K562 (cell line): ENCODE measurements around the gene SFT2D2. TPM values are rescaled to one million over a fixed set of nuclear protein-coding genes. Genes with fewer than 3 reads are reported as not detected.

Experiments used
- ARID4B ChIP-seq: sonication (generic); formaldehyde crosslinking; IDR thresholded peaks from 2 replicates; pipeline ENCODE4 v1.8.0; 2022; ENCODE audit warnings: mild to moderate bottlenecking, missing genetic modification reagents
- BMI1 ChIP-seq: fragments of 150-350 bp; IDR thresholded peaks from 2 replicates; pipeline ENCODE4 v1.6.1; 2014; ENCODE audit warnings: low read length
- CBFB ChIP-seq: sonication (generic); formaldehyde crosslinking; IDR thresholded peaks from 2 replicates; pipeline ENCODE4 v1.4.0; 2020; ENCODE audit warnings: mild to moderate bottlenecking, missing genetic modification reagents
- CREBBP ChIP-seq: IDR thresholded peaks from one replicate; pipeline ENCODE4 v1.6.1; 2012; ENCODE audit warnings: low read depth, mild to moderate bottlenecking, control low read depth, inconsistent platforms, low read length
- GTF2A2 ChIP-seq: IDR thresholded peaks from 2 replicates; pipeline ENCODE4 v1.6.1; 2016; ENCODE audit warnings: mild to moderate bottlenecking, missing genetic modification characterization, missing compliant biosample characterization
- KLF10 ChIP-seq: fragments of 250-450 bp; sonication (Bioruptor Pico); IDR thresholded peaks from 2 replicates; pipeline ENCODE4 v1.6.1; 2021; ENCODE audit warnings: matching md5 sums
- KLF13 ChIP-seq: fragments of 450-650 bp; IDR thresholded peaks from 2 replicates; pipeline ENCODE4 v1.6.1; 2016; ENCODE audit warnings: missing genetic modification characterization, low read depth, mild to moderate bottlenecking, missing compliant biosample characterization, moderate library complexity, borderline replicate concordance
- LARP7 ChIP-seq: fragments of 450-650 bp; IDR thresholded peaks from 2 replicates; pipeline ENCODE4 v1.6.1; 2016
- MAFF ChIP-seq: IDR thresholded peaks from 2 replicates; pipeline ENCODE4 v1.6.1; 2012; ENCODE audit warnings: low read length, improper control_type of control experiment
- NCOA6 ChIP-seq: fragments of 450-650 bp; IDR thresholded peaks from 2 replicates; pipeline ENCODE4 v1.6.1; 2017; ENCODE audit warnings: mild to moderate bottlenecking
- POLR2A ChIP-seq: fragments of 450-650 bp; conservative IDR thresholded peaks from 2 replicates; pipeline ENCODE4 v1.6.1; 2016
- PTTG1 ChIP-seq: fragments of 450-650 bp; IDR thresholded peaks from 2 replicates; pipeline ENCODE4 v1.6.1; 2016; ENCODE audit warnings: low read depth, mild to moderate bottlenecking, missing genetic modification characterization, missing compliant biosample characterization
- RBFOX2 ChIP-seq: fragments of 200-400 bp; formaldehyde crosslinking; IDR thresholded peaks from 2 replicates; pipeline ENCODE4 v1.6.1; 2017; ENCODE audit warnings: low read depth, mild to moderate bottlenecking, low read length, moderate library complexity
- SREBF1 ChIP-seq: fragments of 150-350 bp; IDR thresholded peaks from 2 replicates; pipeline ENCODE4 v1.6.1; 2014; ENCODE audit warnings: antibody characterized with exemption, low read depth, low read length, borderline replicate concordance
- USF1 ChIP-seq: sonication (generic); formaldehyde crosslinking; IDR thresholded peaks from 2 replicates; pipeline ENCODE4 v1.9.0; 2022; ENCODE audit warnings: mild to moderate bottlenecking, missing genetic modification reagents
- ZFX ChIP-seq: sonication (generic); formaldehyde crosslinking; IDR thresholded peaks from 2 replicates; pipeline ENCODE4 v1.8.0; 2022; ENCODE audit warnings: mild to moderate bottlenecking, missing genetic modification reagents, moderate library complexity
- ZNF41 ChIP-seq: fragments of 250-450 bp; sonication (Bioruptor Pico); conservative IDR thresholded peaks from 2 replicates; pipeline ENCODE4 v1.4.0; 2020; ENCODE audit warnings: mild to moderate bottlenecking
- polyA plus RNA-seq, 8 experiments: library from polyadenylated mRNA; depleted of rRNA in 4 of 8; stranded (reverse) in 5 of 8; unstranded in 3 of 8; fragments of >200 nt; fragmentation: Nextera tagmentation in 2 of 8; fragmentation: Illumina TruSeq in 1 of 8; extraction: Ambion mirVana in 2 of 8; extraction: Trizol in 1 of 8; gene quantifications; 2 replicates each; pipeline versions ENCODE4 v1.2.1 to v1.2.3, GENCODE V29; 2011 to 2014; ENCODE audit warnings: inconsistent platforms in 1 of 8, missing spikeins in 1 of 8
- total RNA-seq, 7 experiments: library from RNA; depleted of rRNA in 6 of 7; stranded (reverse); fragments of >200 nt in 6 of 7; fragmentation: Illumina TruSeq in 2 of 7; extraction: Trizol in 2 of 7; gene quantifications; 2 replicates each; pipeline versions ENCODE4 v1.2.1 to v1.2.3, GENCODE V29; 2011 to 2021; ENCODE audit warnings: low replicate concordance in 1 of 7
- TF ChIP-seq, protein P1 (sequence below): fragments of 450-650 bp; formaldehyde crosslinking; IDR thresholded peaks from 2 replicates; pipeline ENCODE4 v1.4.0; 2022; ENCODE audit warnings: missing genetic modification characterization
- TF ChIP-seq, protein P2 (sequence below): sonication (generic); formaldehyde crosslinking; IDR thresholded peaks from 2 replicates; pipeline ENCODE4 v1.8.0; 2022; ENCODE audit warnings: mild to moderate bottlenecking, low read depth, missing genetic modification reagents
- TF ChIP-seq, protein P3 (sequence below): sonication (generic); formaldehyde crosslinking; IDR thresholded peaks from 2 replicates; pipeline ENCODE4 v1.4.0; 2020; ENCODE audit warnings: mild to moderate bottlenecking, missing genetic modification reagents

The SFT2D2 gene
- total and polyA plus RNA-seq, 9 of the 15 experiments (the other 6 are each of a cell fraction or from before 2014, with no cell fraction given) = 3.4 to 50.1 (median 21.6) TPM

DNA sequence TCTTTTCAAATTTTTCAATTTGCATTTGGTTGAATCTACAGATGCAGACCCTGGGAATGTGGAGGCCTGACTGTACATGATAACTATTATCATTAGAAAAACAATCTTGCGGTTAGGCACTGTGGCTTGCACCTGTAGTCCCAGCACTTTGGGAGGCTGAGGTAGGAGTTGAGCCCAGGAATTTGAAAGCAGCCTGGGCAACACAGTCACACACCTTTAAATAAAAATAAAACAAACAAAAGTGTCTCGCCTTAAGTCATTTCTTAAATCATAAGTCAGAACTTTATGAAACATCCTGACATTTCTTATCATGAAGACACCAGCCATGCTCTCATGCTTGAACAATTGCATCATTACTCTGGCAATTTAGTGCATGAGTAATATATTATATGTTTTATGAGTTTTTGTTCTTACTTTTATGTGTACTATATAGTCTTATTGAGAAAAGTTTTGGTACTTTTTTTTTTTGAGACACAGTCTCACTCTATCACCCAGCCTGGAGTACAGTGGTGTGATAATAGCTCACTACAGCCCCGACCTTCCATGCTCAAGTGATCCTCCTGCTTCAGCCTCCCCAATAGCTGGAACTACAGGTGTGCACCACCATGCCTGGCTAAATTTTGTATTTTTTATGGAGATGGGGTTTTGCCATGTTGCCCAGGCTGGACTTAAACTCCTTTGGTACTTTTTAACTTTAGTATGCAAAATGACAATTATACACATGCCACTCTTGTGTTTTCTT lies 62.7 kb downstream of the SFT2D2 start (continued):
- TF ChIP-seq SREBF1 = no peak
- no peak for TF ChIP-seq POLR2A
- TF ChIP-seq, protein P1, sequence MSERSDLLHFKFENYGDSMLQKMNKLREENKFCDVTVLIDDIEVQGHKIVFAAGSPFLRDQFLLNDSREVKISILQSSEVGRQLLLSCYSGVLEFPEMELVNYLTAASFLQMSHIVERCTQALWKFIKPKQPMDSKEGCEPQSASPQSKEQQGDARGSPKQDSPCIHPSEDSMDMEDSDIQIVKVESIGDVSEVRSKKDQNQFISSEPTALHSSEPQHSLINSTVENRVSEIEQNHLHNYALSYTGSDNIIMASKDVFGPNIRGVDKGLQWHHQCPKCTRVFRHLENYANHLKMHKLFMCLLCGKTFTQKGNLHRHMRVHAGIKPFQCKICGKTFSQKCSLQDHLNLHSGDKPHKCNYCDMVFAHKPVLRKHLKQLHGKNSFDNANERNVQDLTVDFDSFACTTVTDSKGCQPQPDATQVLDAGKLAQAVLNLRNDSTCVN (CRISPR knock-in tag) = no peak
- TF ChIP-seq KLF13 (tag) = no peak
- no peak for TF ChIP-seq CREBBP
- TF ChIP-seq LARP7 = no peak
- TF ChIP-seq BMI1 = no peak
- TF ChIP-seq USF1 (CRISPR knock-in tag) = no peak
- no peak for TF ChIP-seq PTTG1
- TF ChIP-seq NCOA6 = no peak
- TF ChIP-seq KLF10 (CRISPR knock-in tag) = no peak
- TF ChIP-seq CBFB (CRISPR knock-in tag) = peak; percentile 88; the same call in 1 of the 2 replicates
- TF ChIP-seq GTF2A2 (tag) = no peak
- no peak for TF ChIP-seq ARID4B (CRISPR knock-in tag)
- no peak for TF ChIP-seq ZFX (CRISPR knock-in tag)
- TF ChIP-seq MAFF = no peak
- TF ChIP-seq, protein P2, sequence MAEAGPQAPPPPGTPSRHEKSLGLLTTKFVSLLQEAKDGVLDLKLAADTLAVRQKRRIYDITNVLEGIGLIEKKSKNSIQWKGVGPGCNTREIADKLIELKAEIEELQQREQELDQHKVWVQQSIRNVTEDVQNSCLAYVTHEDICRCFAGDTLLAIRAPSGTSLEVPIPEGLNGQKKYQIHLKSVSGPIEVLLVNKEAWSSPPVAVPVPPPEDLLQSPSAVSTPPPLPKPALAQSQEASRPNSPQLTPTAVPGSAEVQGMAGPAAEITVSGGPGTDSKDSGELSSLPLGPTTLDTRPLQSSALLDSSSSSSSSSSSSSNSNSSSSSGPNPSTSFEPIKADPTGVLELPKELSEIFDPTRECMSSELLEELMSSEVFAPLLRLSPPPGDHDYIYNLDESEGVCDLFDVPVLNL (CRISPR knock-in tag) = no peak
- no peak for TF ChIP-seq ZNF41
- TF ChIP-seq RBFOX2 = no peak
- TF ChIP-seq, protein P3, sequence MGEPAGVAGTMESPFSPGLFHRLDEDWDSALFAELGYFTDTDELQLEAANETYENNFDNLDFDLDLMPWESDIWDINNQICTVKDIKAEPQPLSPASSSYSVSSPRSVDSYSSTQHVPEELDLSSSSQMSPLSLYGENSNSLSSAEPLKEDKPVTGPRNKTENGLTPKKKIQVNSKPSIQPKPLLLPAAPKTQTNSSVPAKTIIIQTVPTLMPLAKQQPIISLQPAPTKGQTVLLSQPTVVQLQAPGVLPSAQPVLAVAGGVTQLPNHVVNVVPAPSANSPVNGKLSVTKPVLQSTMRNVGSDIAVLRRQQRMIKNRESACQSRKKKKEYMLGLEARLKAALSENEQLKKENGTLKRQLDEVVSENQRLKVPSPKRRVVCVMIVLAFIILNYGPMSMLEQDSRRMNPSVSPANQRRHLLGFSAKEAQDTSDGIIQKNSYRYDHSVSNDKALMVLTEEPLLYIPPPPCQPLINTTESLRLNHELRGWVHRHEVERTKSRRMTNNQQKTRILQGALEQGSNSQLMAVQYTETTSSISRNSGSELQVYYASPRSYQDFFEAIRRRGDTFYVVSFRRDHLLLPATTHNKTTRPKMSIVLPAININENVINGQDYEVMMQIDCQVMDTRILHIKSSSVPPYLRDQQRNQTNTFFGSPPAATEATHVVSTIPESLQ (CRISPR knock-in tag) = no peak
